Vagina (tissue), 2 donors: ENCODE measurements around the gene GALNT2. TPM values are rescaled to one million over a fixed set of nuclear protein-coding genes. Genes with fewer than 3 reads are reported as not detected.

Experiments used
- DNase-seq, 2 donors: peaks; one replicate each; pipeline ENCODE4 v3.0.0-alpha.2; 2017; ENCODE audit errors: extremely low spot score in 2 of 2
- H3K27ac ChIP-seq: fragments of 200-600 bp; sonication (generic); one replicate; pipeline ENCODE4 v1.5.1; 2019
- H3K27me3 ChIP-seq: fragments of 200-600 bp; sonication (generic); one replicate; pipeline ENCODE4 v1.5.1; 2019
- H3K36me3 ChIP-seq, 2 donors: fragments of 200-600 bp; sonication (generic); one replicate each; pipeline ENCODE4 v1.5.1; 2017 to 2019
- H3K4me1 ChIP-seq: fragments of 200-600 bp; sonication (generic); one replicate; pipeline ENCODE4 v1.5.1; 2019
- H3K4me3 ChIP-seq, 2 donors: fragments of 200-600 bp; sonication (generic); 1 replicate in 1 of 2; 2 replicates in 1 of 2; pipeline ENCODE4 v1.5.1; 2016 to 2019
- H3K9me3 ChIP-seq: fragments of 200-600 bp; sonication (generic); one replicate; pipeline ENCODE4 v1.5.1; 2019
- CTCF ChIP-seq, 3 experiments: fragments of 450-650 bp in 2 of 3; fragments of 200-600 bp in 1 of 3; sonication (generic) in 1 of 3; IDR thresholded peaks; one replicate each; pipeline ENCODE4 v1.5.1; 2017 to 2019; ENCODE audit warnings: antibody characterized with exemption in 3 of 3, mild to moderate bottlenecking in 2 of 3, moderate library complexity in 2 of 3
- POLR2A ChIP-seq, 2 donors: fragments of 450-650 bp; IDR thresholded peaks; one replicate each; pipeline ENCODE4 v1.6.1; 2017; ENCODE audit warnings: antibody characterized with exemption in 2 of 2, mild to moderate bottlenecking in 2 of 2, moderate library complexity in 2 of 2
- POLR2AphosphoS5 ChIP-seq, 2 donors: sonication (generic); formaldehyde crosslinking; IDR thresholded peaks; one replicate each; pipeline ENCODE4 v1.9.0; 2017; ENCODE audit warnings: antibody characterized with exemption in 2 of 2, mild to moderate bottlenecking in 2 of 2, low read depth in 1 of 2; ENCODE audit not compliant: insufficient read depth in 1 of 2
- intact Hi-C: fragments of 100-400 bp; cut with DNase I; formaldehyde crosslinking; loops from one replicate; pipeline ENCODE4 v1.15.1; 2023
- total RNA-seq: library from RNA; depleted of rRNA; stranded (reverse); fragments of >200 nt; gene quantifications from one replicate; pipeline ENCODE4 v1.2.3, GENCODE V29; 2016

GALNT2 gene
- total RNA-seq, 1 donor from 2014 or later: 51.6 TPM

DNA sequence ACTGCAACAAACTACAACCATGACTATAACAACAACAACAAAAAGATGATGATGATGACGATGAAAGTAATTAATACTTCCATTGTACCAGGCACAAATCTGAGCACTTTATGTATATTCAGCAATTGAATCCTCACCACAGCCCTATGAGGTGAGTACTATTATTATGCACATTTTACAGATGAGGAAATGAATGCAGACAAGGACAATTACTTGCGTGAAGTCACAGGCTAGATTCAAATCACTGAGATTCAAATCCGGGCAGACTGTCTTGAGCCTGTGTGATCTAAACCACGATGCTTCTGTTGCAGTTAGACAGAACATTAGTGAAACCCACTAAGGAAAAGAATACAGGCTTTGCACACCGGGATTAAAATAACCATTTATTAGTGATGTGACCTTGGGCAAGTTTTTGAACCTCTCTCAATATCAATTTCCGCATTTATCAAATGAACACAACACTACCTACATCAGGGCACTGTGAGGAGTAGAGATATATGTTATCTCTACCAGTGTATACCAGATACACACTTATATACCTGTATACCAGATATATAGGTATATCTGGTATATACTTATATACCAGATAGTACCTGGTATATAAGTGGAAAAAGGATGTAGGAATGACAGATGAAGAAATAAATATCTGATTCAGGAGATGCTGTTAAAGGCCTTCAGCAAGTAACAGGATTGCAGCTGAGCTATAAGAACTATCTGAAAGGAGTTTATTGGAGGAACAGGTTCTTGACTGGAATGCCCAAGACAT lies 34.3 kb upstream of the GALNT2 start:
- no peak overlapping the region for H3K27ac ChIP-seq
- no peaks in the 10 kb centered on the region for H3K27me3 ChIP-seq

DNA sequence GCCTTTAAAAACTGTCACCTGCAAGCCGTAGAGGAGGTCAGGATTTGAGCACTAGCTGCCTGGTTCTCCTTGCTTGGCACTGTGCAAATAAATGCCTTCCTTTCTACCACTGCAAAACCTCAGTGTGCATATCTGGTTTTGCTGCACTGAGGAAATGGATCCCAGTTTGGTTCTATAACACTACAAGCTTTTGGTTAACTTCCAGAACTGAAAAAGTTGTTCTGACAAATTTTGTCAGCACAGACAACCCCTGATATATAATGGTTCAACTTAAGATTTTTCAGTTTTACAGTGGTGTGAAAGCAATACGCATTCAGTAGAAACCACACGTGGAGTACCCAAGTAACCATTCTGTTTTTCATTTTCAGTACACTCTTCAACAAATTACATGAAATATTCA lies 29.8 kb upstream of the GALNT2 start:
- no peaks in the 10 kb centered on the region for H3K27me3 ChIP-seq
- no peaks in the 10 kb centered on the region for H3K9me3 ChIP-seq
- TF ChIP-seq POLR2A (IDR thresholded peaks at IDR 0.05) (no peak), CTCF (IDR thresholded peaks at IDR 0.05) (no peak)
- H3K4me3 ChIP-seq: no peak overlapping the region
- intact Hi-C loops: no loop called here
- H3K4me1 ChIP-seq: no peaks in the 10 kb centered on the region
- H3K36me3 ChIP-seq: no peaks in the 10 kb centered on the region
- H3K27ac ChIP-seq: no peak overlapping the region
- no peak for DNase-seq

More for the DNA sequence above, 34.3 kb upstream of the GALNT2 start:
- DNase-seq: no peak
- Histone ChIP-seq H3K9me3 (no peaks in the 10 kb centered on the region), H3K4me3 (no peak overlapping the region), H3K36me3 (no peaks in the 10 kb centered on the region), H3K4me1 (no peaks in the 10 kb centered on the region)
- intact Hi-C loops: no loop called here
- no peak for TF ChIP-seq CTCF (IDR thresholded peaks at IDR 0.05)
- TF ChIP-seq POLR2AphosphoS5 (IDR thresholded peaks at IDR 0.05; ENCODE audit: insufficient read depth in 1 of 2, low read depth in 1 of 2): no peak
- no peak for TF ChIP-seq POLR2A (IDR thresholded peaks at IDR 0.05)

- Histone ChIP-seq H3K27me3 (no peaks in the 10 kb centered on the region), H3K4me1 (no peaks in the 10 kb centered on the region), H3K36me3 (no peaks in the 10 kb centered on the region), H3K9me3 (no peaks in the 10 kb centered on the region), H3K27ac (no peak overlapping the region), H3K4me3 (no peak overlapping the region)
- TF ChIP-seq POLR2AphosphoS5 (IDR thresholded peaks at IDR 0.05; ENCODE audit: insufficient read depth in 1 of 2, low read depth in 1 of 2) (no peak), CTCF (IDR thresholded peaks at IDR 0.05) (no peak)
- intact Hi-C loops: no loop called here
- DNase-seq: no peak
These were observed 26.6 kb upstream of the GALNT2 start for GRCh38 chr1:230040440-230040839.

- no peak for TF ChIP-seq CTCF (IDR thresholded peaks at IDR 0.05)
- no peak for TF ChIP-seq POLR2AphosphoS5 (IDR thresholded peaks at IDR 0.05; ENCODE audit: insufficient read depth in 1 of 2, low read depth in 1 of 2)
- TF ChIP-seq POLR2A (IDR thresholded peaks at IDR 0.05): no peak
- no peak overlapping the region for H3K27ac ChIP-seq
- no peaks in the 10 kb centered on the region for H3K36me3 ChIP-seq
- no peaks in the 10 kb centered on the region for H3K27me3 ChIP-seq
- H3K4me3 ChIP-seq: no peak overlapping the region
- no peak for DNase-seq
- no peaks in the 10 kb centered on the region for H3K9me3 ChIP-seq
- intact Hi-C loops: no loop called here
- H3K4me1 ChIP-seq: no peaks in the 10 kb centered on the region
These were observed 24.0 kb upstream of the GALNT2 start for GRCh38 chr1:230043081-230043480.

- no peak overlapping the region for H3K27ac ChIP-seq
- no peak overlapping the region for H3K4me3 ChIP-seq
- intact Hi-C loops: no loop called here
- H3K9me3 ChIP-seq: no peaks in the 10 kb centered on the region
- no peaks in the 10 kb centered on the region for H3K4me1 ChIP-seq
- DNase-seq: no peak
- TF ChIP-seq CTCF (IDR thresholded peaks at IDR 0.05): no peak
- no peak for TF ChIP-seq POLR2AphosphoS5 (IDR thresholded peaks at IDR 0.05; ENCODE audit: insufficient read depth in 1 of 2, low read depth in 1 of 2)
- TF ChIP-seq POLR2A (IDR thresholded peaks at IDR 0.05): no peak
- H3K27me3 ChIP-seq: no peaks in the 10 kb centered on the region
- H3K36me3 ChIP-seq: no peaks in the 10 kb centered on the region
These were observed 22.3 kb upstream of the GALNT2 start for GRCh38 chr1:230044729-230045128.
